SIG-M5 treated with dmso at 0.1 percent for 504 hours (cell line): ENCODE measurements around the gene INTS15.

ENCODE experiments used
- DNase-seq: peaks from one replicate; lab custom pipeline; 2025; ENCODE audit not compliant: unreplicated experiment; lab: John Stamatoyannopoulos, UW

INTS15 gene

DNA sequence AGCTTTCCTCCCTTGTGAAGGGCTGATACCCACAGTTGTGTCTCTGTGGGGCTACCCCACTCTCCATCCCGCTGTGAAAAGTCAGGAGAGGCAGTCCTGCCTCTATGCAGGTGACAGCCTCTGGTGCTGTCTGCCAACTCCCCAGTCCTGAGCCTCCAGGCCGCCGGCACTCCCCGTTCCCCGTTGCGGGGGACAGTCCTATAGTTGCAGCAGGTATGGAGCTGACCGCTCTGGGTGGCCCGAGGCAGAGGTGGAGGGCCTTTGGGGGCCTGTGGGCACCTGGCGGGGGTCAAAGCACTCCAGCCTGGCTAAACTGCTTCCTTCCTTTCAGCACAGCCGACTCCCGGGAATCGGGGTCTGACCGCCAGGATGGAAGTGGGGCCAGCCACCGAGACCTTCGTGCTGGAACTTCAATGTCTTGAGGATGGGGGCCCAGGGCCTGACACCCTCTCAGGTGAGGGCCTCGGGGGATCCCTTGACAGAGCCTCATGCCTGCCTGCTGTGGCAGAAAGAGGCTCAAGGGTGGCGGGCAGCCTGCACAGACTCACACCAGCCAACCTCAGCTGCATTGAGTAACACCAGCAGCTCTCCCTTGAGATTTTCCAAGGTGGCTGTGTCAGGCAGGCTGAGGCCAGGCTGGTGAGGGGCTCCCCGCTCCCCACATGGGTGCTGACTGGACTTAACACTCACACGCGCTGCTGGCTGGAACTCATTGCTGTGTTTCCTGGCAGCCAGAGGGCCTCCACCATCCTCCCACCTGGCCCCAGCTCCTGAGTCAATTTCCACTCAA is 27.2 kb downstream of the INTS15 start:
- no peak for DNase-seq

DNA sequence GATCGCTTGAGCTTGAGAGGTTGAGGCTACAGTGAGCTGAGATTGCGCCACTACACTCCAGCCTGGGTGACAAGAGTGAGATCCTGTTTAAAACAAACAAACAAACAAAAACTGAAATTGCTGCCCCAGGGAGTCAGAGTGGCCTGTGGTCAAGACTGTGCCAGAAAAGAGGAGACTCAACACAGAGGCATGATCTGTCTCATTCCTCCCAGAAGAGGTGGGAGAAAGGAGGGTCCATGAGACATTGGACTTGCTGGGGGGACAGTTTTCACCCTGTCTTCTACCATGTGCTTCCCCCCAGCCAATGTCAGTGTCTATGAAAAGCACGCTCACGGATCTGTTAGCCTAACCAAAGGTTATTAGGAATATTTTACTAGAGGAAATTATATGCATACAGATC is 28.8 kb downstream of the INTS15 start:
- no peak for DNase-seq

DNA sequence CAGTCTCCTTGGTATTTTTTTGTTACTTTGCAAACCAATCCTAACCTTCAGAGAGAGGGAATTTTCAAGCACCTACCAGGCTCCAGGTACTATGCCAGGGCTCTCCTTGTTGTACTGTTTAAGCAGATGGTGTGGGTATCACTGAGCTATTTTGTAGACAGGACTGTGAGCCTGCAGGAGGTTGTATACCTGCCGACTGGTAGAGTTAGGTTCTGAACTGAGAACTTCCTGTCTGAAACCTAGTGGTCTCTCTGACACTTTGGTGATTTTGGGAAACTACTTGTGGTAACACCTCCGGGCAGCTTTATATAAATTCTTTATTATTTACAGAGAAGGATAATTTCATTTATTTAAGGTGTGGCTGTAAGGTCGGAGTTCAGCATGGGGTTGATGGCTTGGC is 30.1 kb downstream of the INTS15 start:
- DNase-seq, result no peak

DNA sequence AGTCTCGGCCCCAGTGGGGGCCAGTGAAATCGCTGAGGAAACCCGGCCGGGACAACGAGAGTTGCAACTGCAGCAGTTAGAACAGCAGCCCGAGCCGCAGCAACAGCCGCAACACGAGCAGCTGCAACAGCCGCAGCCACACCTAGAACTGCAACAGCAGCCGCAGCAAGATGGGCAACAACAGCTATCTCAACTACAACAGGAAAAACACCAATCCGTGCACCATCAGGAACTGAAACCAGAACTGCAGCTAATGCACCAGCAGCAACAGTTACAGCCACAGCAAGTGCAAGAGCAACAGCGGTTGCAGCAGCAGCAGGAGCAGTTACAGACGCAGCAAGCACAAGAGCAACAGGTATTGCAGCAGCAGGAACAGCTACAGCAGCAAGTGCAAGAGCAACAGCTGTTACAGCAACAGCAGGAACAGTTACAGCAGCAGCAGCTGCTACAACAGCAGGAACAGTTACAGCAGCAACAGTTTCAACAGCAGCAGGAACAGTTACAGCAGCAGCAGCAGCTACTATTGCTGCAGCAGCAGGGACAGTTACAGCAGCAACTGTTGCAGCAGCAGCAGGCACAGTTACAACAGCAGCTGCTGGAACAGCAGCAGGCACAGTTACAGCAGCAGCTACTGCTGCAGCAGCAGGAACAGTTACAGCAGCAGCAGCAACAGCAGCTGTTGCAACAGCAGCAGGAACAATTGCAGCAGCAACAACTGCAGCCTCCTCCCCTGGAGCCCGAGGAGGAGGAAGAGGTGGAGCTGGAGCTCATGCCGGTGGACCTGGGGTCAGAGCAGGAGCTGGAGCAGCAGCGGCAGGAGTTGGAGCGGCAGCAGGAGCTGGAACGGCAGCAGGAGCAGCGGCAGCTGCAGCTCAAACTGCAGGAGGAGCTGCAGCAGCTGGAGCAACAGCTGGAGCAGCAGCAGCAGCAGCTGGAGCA is 31.6 kb downstream of the INTS15 start:
- no peak for DNase-seq

DNA sequence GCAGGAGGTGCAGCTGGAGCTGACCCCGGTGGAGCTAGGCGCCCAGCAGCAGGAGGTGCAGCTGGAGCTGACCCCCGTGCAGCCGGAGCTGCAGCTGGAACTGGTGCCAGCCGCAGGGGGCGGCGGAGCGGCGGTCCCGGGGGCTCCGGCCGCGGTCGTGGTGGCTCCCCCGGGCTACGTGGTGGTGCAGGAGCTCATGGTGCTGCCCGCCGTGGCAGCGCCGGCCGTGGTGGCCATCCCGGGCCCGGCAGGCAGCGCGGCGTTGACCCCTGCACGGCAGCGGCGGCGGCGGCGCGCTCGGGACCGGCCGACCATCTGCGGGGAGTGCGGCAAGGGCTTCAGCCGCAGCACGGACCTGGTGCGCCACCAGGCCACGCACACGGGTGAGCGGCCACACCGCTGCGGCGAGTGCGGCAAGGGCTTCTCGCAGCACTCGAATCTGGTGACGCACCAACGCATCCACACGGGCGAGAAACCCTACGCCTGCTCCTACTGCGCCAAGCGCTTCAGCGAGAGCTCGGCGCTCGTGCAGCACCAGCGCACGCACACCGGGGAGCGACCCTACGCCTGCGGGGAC is 32.4 kb downstream of the INTS15 start:
- no peak for DNase-seq

DNA sequence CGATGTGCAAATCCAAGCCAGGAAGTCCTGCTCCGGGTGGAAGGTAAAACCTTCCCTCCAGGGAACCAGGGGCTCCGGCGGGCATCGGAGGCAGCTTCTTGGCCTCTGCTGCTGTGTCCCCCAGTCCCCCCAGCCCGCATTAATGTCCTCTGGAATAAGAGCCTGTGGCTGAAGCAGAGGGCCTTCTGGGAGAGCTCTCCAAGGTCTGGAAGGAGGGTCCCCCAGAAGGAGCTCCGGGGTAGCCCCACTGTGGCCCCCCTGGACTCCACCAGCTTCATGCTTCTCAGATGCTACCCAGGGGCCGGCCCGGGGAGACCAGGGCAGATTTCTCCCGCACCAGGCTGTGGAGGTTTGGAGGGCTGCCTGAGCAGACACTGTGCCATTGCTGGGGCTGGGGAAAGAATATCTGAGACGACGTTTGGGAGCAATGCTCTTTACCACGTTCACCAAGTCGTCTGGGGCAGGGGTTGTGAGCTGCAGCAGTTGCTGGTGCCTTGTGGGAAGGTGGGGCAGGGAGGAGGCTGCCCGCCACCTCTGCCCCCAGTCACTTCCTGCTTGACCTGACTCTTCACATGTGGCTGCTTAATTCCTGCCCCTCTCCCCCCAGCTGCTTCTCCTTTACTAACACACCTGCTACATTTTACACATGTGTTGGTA is 33.9 kb downstream of the INTS15 start:
- no peak for DNase-seq

DNA sequence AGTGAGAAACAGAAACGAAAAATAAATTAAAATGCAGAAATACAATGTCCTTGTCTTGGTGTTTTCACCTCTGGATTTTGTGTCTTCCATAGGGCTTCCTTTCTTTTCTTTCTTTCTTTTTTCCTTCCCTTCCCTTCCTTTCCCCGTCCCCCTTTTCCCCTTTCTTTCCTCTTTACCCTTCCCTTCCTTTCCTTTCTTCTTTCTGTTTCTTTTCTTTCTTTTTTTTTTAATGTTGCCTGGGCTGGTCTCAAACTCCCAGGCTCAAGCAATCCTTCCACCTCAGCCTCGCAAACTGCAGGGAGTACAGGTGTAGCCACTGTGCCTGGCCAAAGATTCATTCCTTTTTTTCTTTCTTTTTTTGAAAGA is 34.4 kb downstream of the INTS15 start:
- DNase-seq, result no peak

DNA sequence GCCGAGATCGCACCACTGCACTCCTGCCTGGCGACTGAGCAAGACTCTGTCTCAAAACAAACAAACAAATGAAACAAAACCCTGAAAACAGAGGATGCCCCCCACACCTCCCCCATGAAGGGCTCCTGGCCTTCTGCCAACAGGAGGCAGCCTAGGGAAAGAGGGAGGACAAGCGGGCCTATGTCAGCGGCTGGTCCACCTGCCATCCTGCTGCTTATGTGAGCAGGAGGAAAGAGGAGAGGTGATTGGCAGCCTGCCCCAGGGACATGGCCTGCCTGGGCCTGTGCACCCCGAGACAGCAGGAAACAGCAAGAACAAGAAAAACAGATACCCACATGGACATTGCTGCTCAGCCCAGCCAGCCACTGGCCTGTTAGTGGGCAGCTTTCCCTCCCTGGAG is 38.2 kb downstream of the INTS15 start:
- no peak for DNase-seq

DNA sequence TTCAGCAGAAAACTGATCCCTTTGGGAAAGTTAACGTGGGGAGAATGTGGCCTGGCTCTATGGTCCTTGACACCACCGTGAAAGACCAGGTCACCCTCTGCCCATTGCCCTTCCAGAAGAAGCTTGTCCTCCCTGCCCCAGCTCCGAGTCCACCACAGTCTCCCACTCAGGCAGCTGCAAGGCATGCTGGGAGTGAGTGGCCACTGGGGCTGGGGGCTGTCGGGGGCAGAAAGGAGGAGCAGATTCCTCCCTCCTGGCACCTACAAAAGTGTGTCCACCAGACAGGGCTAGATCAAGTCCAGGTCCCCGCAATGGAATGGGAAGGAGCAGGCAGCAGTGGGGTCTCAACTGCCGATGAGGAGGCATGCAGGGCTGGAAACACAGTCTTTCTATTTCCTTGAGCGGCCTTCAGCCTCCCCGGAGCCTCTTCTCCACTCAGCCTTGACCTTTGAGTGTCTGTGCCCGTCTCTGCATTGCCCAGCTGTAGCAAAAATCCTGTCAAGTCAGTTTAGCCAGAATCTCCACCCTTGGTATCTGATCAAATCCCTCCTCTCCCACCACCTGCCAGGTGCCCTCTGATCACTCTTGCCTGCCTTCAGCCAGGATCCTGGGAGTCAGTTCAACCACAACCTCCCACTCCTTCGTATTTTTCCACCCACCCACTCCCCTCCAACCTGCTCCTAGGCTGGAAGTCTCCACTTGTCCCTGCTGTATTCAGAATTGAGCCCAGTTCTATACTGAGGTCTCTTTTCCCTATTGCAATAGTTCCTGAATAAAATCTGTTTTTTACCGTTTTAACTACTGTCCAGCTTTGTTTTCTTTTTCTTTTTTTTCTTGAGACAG is 40.4 kb downstream of the INTS15 start:
- DNase-seq, result peak; percentile 25

DNA sequence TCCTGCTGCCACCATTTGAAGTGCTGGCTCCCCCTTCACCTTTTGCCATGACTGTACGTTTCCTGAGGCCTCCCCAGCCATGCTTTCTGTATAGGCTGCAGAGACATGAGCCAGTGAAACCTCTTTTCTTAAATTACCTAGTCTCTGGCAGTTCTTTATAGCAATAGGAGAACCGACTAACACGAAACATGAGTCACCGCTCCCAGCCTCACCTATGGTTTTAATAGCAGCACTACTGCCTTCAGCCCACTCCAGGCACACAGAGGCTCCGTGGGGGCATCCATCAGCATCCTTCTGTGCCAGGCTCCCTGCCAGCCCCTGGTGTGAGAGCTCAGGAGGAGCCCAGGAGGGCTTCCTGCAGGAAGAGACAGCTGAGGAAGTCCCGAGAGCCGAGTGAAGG is 41.8 kb downstream of the INTS15 start:
- no peak for DNase-seq

DNA sequence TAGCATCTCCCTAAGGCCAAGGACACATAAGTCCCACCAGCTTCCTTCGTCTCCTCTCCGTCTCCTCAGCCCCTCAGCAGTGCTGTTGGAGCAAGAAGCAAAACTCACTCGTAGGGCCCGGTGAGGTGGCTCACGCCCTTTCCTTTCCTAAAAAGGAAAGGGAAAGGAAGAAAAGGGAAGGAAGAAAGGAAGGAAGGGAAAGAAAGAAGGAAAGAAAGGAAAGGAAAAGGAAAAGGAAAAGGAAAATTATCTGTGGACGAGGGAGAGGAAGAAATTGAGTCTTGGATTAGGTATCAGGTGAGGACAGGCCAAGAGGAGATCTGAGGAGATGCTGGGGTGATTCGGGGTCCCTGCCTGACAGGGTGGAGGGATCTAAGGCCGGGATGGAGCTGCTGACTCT is 44.2 kb downstream of the INTS15 start:
- no peak for DNase-seq

DNA sequence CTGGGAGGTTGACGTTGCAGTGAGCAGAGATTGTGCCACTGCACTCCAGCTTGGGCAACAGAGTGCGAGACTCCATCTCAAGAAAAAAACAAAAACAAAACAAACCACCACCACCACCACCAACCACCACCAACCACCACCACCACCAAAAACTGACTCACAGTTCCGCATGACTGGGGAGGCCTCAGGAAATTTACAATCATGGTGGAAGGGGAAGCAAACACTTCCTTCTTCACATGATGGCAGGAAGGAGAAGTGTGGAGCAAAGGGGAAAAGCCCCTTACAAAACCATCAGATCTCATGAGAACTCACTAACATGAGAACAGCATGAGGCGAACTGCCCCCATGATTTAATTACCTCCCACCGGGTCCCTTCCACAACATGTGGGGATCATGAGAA is 45.1 kb downstream of the INTS15 start:
- peak; percentile 34 for DNase-seq

DNA sequence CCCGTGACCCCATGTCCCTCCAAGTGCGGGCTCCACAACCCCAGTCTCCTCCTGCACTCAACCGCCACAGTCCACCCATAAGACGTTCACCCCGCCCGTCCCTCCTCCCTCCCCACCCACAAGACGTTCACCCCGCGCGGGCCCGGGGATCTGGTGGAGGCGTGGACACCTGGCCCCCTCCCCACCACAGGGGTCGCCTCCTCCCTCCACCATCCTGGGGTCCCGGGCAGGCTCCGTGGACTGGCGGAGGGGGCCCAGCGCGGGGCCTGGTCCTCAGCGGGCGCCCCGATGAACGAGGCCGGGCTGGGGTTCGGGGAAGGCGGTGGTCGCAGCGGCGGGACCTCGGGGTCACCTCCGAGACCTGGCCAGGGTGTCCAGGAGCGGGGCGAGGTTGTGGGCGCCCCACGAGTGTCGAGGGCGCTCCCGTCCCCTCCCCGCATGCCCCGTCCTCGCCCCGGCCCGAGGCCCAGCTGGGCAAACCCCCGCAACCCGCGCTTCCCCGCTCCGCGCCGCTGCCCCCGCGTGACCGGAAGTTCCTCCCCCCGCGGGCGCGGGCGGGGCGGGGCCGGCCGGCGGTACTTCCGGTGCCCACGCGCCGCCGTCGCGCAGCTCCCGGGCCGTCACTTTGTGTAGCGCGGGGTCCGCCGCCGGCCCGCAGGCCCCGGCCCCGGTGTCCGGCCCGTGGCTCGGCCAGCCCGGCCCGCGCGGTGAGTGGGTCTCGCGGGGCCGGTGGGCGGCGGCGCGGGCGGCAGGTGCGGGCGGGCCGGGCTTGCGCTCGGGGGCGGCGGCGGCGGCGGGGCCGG is 47.1 kb downstream of the INTS15 start, which contains the start of gene ZNF316:
Gene ZNF316, plus strand, starts transcription at position 578 of the 803 bp plus-strand sequence. CDS start 5,092 bp downstream, outside the sequence.
- DNase-seq, result peak; percentile 32

DNA sequence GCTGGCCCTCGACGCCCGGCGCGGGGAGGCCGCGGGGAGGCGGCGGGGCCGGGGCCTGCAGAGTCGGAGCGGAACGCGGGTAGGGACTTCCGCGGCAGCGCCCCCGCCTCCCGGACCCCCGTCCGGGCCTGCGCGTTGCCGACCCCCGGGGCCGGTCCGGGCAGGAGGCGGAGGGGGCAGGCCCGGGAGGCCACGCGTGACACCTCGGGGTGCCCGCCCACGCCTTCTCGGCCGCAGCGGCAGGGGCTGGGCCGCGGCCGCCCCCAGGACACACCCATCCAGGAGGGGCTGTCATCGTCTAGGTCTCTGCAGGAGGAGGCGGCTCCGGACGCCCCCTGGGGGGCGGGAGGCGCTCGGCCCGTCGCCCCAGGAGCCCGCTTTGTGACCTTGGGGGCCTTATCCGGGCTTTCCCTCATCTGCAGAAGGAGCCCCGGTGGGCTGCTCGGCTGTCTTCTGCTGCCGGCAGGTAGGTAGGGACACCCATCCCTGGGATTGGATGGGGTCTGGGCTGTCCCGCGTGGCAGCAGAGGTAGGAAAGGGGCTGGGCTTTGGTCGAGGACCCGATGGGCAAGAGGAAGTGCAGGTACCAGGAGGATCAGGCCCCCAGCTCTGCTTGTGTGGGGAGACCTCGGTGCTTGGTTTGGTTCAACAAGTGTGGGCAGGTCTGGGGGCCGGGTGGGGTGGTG is 47.9 kb downstream of the INTS15 start:
- peak; percentile 48 for DNase-seq

DNA sequence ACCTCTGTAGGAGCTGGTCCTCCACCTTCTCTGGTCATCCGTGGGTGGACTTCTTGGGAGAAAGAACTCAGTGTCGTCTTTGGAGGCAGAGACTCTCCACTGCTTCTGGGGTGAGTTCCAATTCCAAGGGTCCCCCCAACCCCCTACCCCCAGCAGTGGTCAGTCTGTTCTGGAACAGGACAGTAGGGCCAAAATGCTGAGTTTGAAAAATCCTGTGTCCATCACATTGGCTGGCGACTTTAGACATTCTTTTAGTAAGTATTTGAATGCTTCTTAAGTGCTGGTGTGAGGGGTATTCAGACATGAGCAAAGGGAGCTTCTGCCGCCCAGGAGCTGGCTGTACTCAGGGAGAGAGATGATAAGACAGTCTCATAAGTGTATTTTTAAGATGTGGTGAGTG is 49.2 kb downstream of the INTS15 start:
- DNase-seq, result no peak

DNA sequence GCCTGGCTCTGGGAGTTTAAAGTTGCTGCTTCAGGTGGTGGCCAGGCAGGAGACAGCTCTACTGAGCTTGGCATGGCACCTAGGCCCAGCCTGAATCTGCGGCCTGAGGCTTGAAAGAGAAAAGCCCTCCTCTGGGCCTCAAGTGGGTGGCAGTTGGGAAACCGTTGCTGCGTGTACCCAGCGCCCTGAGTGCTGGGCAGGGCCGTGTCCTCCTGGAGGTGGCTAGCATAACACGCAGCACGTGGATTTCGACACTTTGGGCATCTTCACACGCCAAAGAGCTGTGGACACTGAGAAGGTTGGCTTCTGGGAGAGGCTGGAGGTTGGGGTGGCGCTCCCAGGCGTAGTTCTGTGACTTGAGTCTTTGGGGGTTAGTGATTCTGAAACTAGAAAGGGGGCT is 49.8 kb downstream of the INTS15 start:
- no peak for DNase-seq

DNA sequence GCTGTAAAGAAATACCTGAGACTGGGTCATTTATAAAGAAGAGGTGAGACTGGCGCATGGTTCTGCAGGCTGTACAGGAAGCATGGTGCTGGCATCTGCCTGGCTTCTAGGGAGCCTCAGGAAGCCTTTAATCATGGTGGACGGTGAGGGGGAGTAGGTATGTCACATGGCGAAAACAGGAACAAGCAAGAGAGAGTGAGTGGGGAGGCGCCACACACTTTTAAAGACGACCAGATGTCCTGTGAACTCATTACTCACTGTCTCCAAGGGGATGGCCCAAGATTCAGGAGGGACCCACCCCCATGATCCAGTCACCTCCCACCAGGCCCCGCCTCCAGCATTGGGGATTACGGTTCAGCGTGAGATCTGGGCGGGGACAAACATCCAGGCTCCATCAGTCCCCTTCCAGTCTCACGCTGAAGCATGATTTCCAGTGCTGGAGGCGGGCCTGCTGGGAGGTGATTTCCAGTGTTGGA is 50.5 kb downstream of the INTS15 start:
- peak; percentile 46 for DNase-seq

DNA sequence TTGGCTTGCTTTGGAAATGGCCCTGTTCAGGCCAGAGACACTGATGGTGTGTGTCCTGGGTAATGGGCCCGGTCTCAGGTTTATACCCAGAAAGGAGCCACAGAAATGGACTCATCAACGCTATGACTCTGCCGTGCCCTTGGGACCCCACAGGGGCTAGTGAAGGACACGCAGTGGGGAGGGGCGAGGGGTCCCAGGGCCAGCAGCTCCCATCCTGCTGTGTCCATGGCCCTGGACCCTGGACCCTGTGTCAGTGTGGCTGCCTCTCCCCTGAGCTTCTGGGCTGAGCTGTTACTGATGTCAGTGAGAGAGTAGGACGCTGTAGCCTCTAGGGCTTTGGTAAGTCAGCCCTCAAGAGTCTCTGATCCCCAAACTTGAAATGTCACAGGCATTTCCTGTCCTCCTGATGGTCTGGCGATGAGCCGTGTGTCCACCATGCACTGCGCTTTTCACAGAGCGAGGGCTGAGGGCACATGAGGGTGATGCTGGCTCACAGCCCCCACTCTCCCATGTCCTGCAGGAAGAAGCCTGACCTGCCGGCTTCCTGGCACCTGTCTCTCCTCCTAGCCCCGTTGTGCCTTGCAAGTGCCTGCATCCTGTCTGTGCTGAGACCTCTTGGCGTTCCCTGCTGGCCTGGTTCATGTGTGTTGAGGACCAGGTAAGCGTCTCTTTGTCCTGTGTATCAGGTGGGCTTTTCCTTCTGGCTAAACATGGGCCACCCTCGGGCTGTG is 51.6 kb downstream of the INTS15 start:
- DNase-seq, result no peak
